ENCODE results near the gene CDH22.

DNA sequence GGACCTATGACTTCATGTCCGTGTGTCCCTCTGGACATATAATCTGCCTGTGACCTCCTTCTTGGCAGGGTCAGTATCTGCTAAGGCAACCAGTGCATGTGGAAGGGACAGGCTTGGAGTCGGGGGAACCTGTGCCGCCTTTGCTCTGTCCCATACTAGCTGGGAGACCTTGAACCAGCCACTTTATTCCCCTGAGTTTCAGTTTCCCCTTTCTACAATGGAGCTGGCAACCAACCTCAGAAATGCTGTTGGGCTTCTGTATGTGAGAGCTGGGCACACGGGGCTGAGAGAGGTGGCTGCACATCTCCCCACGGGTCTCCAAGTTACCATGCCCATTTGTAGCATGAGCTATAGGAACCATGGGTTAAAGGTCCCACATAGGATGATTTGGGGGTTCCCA is 136.4 kb downstream of the CDH22 start:
- TF ChIP-seq SIN3A (IDR thresholded peaks at IDR 0.05; ENCODE audit: borderline replicate concordance, insufficient read depth, low read length) (no peak), TAF1 (IDR thresholded peaks at IDR 0.05; ENCODE audit: borderline replicate concordance, insufficient read depth, low read length) (no peak), POLR2AphosphoS5 (IDR thresholded peaks at IDR 0.05; ENCODE audit: low read depth, low read length) (no peak)
- TF ChIP-seq, protein P1, sequence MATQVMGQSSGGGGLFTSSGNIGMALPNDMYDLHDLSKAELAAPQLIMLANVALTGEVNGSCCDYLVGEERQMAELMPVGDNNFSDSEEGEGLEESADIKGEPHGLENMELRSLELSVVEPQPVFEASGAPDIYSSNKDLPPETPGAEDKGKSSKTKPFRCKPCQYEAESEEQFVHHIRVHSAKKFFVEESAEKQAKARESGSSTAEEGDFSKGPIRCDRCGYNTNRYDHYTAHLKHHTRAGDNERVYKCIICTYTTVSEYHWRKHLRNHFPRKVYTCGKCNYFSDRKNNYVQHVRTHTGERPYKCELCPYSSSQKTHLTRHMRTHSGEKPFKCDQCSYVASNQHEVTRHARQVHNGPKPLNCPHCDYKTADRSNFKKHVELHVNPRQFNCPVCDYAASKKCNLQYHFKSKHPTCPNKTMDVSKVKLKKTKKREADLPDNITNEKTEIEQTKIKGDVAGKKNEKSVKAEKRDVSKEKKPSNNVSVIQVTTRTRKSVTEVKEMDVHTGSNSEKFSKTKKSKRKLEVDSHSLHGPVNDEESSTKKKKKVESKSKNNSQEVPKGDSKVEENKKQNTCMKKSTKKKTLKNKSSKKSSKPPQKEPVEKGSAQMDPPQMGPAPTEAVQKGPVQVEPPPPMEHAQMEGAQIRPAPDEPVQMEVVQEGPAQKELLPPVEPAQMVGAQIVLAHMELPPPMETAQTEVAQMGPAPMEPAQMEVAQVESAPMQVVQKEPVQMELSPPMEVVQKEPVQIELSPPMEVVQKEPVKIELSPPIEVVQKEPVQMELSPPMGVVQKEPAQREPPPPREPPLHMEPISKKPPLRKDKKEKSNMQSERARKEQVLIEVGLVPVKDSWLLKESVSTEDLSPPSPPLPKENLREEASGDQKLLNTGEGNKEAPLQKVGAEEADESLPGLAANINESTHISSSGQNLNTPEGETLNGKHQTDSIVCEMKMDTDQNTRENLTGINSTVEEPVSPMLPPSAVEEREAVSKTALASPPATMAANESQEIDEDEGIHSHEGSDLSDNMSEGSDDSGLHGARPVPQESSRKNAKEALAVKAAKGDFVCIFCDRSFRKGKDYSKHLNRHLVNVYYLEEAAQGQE (IDR thresholded peaks at IDR 0.05; ENCODE audit: insufficient read depth in 1 of 2, low read depth in 2 of 2, low read length in 2 of 2) = no peak
